SKM-1 (cell line): Measurements from ENCODE around the gene MAP3K4.

Experiments
- DNase-seq: peaks from one replicate; lab custom pipeline; 2025; ENCODE audit not compliant: unreplicated experiment; lab: John Stamatoyannopoulos, UW

Gene MAP3K4

GRCh38 chr6:161076181-161076677, 84.7 kb downstream of the MAP3K4 start:
- DNase-seq: no peak

- DNase-seq: no peak
Measured at GRCh38 chr6:161079566-161080262, 88.1 kb downstream of the MAP3K4 start.

GRCh38 chr6:161080263-161080970, 88.8 kb downstream of the MAP3K4 start:
- no peak for DNase-seq

GRCh38 chr6:161082215-161082614, 90.6 kb downstream of the MAP3K4 start:
- no peak for DNase-seq

GRCh38 chr6:161085246-161085645, 93.7 kb downstream of the MAP3K4 start:
- no peak for DNase-seq

- DNase-seq: no peak
Measured at GRCh38 chr6:161088676-161089328, 97.2 kb downstream of the MAP3K4 start.

- DNase-seq: no peak
Measured at GRCh38 chr6:161091151-161091550, 99.6 kb downstream of the MAP3K4 start.

- no peak for DNase-seq
Measured at GRCh38 chr6:161091972-161092701, 100.6 kb downstream of the MAP3K4 start.

GRCh38 chr6:161094955-161095354, 103.4 kb downstream of the MAP3K4 start:
- no peak for DNase-seq

GRCh38 chr6:161095916-161096315, 104.3 kb downstream of the MAP3K4 start:
- DNase-seq: no peak

GRCh38 chr6:161100072-161100471, 108.5 kb downstream of the MAP3K4 start:
- DNase-seq: no peak

- DNase-seq: no peak
Measured at GRCh38 chr6:161101517-161101916, 109.9 kb downstream of the MAP3K4 start.

- no peak for DNase-seq
Measured at GRCh38 chr6:161103475-161103874, 111.9 kb downstream of the MAP3K4 start.

GRCh38 chr6:161104966-161105365, 113.4 kb downstream of the MAP3K4 start:
- DNase-seq: no peak

- no peak for DNase-seq
Measured at GRCh38 chr6:161105408-161105807, 113.8 kb downstream of the MAP3K4 start.

GRCh38 chr6:161107779-161108730, 116.5 kb downstream of the MAP3K4 start:
- no peak for DNase-seq

GRCh38 chr6:161108916-161109315, 117.3 kb downstream of the MAP3K4 start:
- DNase-seq: no peak

- DNase-seq: no peak
Measured at GRCh38 chr6:161109366-161109765, 117.8 kb downstream of the MAP3K4 start.

GRCh38 chr6:161110028-161110779, 118.6 kb downstream of the MAP3K4 start:
- no peak for DNase-seq
